SW480 (cell line): ENCODE data around the gene STAMBPL1.

Source experiments
- DNase-seq: peaks from one replicate; pipeline ENCODE4 v3.0.0-alpha.2; 2016; ENCODE audit warnings: low spot score

The STAMBPL1 gene

GRCh38 chr10:88952647-88953111 lies 72.6 kb downstream of the STAMBPL1 start, which contains the start of gene ACTA2:
Gene ACTA2, minus strand, starts transcription at chr10:88952773. Its CDS starts 3,843 bp downstream, at chr10:88948930.
- no peak for DNase-seq

DNA sequence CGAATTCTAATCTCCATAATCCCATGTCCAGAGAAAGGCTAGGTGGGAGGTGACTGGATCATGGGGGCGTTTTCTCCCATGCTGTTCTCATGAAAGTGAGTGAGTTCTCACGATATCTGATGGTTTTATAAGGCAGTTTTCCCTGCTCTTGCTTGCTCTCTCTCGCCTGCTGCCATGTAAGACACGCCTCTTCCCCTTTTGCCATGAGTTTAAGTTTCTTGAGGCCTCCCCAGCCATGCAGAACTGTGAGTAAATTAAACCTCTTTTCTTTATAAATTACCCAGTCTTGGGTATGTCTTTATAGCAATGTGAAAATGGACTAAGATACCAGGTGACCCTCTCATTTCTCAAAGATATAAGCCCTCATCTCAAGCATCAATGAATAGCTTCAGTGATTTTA lies 73.6 kb downstream of the STAMBPL1 start:
- no peak for DNase-seq

GRCh38 chr10:88954458-88955083 lies 74.5 kb downstream of the STAMBPL1 start:
- no peak for DNase-seq

- DNase-seq: no peak
Measured at GRCh38 chr10:88957381-88957780, 77.3 kb downstream of the STAMBPL1 start.

- DNase-seq: no peak
Measured at GRCh38 chr10:88958721-88959120, 78.7 kb downstream of the STAMBPL1 start.

GRCh38 chr10:88960802-88961201 lies 80.8 kb downstream of the STAMBPL1 start:
- DNase-seq: no peak

GRCh38 chr10:88961266-88961665 lies 81.2 kb downstream of the STAMBPL1 start:
- no peak for DNase-seq

GRCh38 chr10:88962336-88962735 lies 82.3 kb downstream of the STAMBPL1 start:
- no peak for DNase-seq

DNA sequence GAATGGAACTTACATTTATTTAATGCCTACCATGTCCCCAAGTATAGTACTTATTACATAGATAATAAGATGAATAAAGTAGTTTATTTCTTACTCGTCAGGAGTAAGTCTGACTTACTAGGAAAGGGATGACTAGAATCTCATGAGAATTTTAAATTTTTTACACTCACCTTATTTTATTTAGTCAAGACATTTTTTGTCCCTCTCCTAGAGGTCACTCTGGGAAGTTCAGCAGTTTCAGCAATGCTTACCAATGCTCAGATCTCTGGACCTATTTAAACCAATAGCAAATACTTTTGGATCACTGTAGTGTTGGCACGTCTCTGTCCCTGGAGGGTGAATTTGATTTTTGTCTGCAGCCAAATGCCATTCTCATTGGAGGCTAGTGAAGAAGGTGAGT lies 83.3 kb downstream of the STAMBPL1 start:
- no peak for DNase-seq

- no peak for DNase-seq
Measured at GRCh38 chr10:88964360-88964759, 84.3 kb downstream of the STAMBPL1 start.

DNA sequence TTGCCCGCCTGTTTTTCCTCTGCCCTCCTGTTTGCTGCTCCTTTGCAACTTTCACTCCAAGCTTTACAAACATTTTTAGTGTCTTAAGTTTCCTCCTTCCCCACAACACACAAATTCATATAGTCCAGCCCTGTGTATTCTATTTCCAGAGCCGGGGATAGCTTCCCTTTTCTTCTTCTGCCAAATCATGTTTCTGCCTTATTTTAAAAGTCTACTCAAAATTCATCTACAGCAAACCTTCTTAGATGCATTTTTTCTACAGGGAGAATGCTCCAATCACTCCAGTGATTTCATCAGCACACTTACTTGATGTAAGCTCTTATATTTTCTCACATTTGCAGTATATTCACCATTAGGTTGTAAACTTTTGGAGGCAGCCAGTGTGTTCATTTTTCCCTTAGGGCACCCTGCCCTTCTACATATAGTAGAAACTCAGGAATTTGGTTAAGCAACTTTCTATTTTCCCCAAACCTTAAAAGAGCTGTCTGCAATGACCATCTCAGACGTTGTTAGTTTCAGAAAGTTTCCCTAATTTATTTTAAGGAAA lies 84.9 kb downstream of the STAMBPL1 start:
- no peak for DNase-seq

DNA sequence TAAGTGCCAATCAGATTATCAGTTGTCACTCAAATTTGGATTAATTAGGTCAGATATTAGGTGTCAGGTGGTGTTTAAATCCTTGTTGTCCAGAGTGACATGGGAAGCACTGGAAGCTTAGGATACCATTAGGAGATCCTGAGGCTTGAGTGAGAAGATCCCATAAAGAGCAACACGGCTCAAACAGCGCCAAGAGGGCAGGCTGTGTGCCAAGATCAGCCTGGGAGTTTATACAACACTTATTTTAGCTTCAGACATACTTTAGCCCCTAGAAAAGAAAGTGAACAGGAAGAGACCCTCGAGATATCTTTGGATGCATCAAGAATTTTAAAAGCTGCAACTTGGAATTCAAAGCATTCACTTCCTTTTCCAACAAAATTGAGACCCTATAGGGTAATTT lies 86.8 kb downstream of the STAMBPL1 start:
- no peak for DNase-seq

GRCh38 chr10:88968391-88968790 lies 88.3 kb downstream of the STAMBPL1 start:
- no peak for DNase-seq

- no peak for DNase-seq
Measured at GRCh38 chr10:88971221-88972061, 91.4 kb downstream of the STAMBPL1 start.
